CD4-positive, alpha-beta T cell treated with Interleukin-17A for 4 hours (primary cell): Measurements from ENCODE around the gene FLT1.

Source experiments
- DNase-seq: peaks from one replicate; pipeline ENCODE4 v3.0.0-alpha.2; 2020; ENCODE audit warnings: mixed read lengths

FLT1 gene

GRCh38 chr13:28375250-28375930 lies 119.5 kb downstream of the FLT1 start:
- DNase-seq: no peak

GRCh38 chr13:28373810-28374209 lies 121.1 kb downstream of the FLT1 start:
- DNase-seq: no peak

- no peak for DNase-seq
Observed at GRCh38 chr13:28370448-28370847, 124.5 kb downstream of the FLT1 start.

GRCh38 chr13:28358708-28359107 lies 136.2 kb downstream of the FLT1 start:
- DNase-seq: no peak

- no peak for DNase-seq
Observed at GRCh38 chr13:28357911-28358433, 137.0 kb downstream of the FLT1 start.

- DNase-seq: no peak
Observed at GRCh38 chr13:28357247-28357825, 137.6 kb downstream of the FLT1 start.

- DNase-seq: no peak
Observed at GRCh38 chr13:28356561-28357021, 138.3 kb downstream of the FLT1 start.

- DNase-seq: no peak
Observed at GRCh38 chr13:28355822-28356371, 139.0 kb downstream of the FLT1 start.

GRCh38 chr13:28355046-28355821 lies 139.7 kb downstream of the FLT1 start:
- no peak for DNase-seq

GRCh38 chr13:28353679-28354078 lies 141.2 kb downstream of the FLT1 start:
- no peak for DNase-seq

GRCh38 chr13:28349907-28350654 lies 144.8 kb downstream of the FLT1 start:
- DNase-seq: no peak

- no peak for DNase-seq
Observed at GRCh38 chr13:28349371-28349770, 145.6 kb downstream of the FLT1 start.

- DNase-seq: no peak
Observed at GRCh38 chr13:28347456-28348371, 147.2 kb downstream of the FLT1 start.

GRCh38 chr13:28346154-28346553 lies 148.8 kb downstream of the FLT1 start:
- no peak for DNase-seq

- DNase-seq: no peak
Observed at GRCh38 chr13:28344163-28344562, 150.8 kb downstream of the FLT1 start.

- no peak for DNase-seq
Observed at GRCh38 chr13:28342251-28342650, 152.7 kb downstream of the FLT1 start.

- no peak for DNase-seq
Observed at GRCh38 chr13:28340272-28340793, 154.6 kb downstream of the FLT1 start.

GRCh38 chr13:28339419-28339818 lies 155.5 kb downstream of the FLT1 start:
- DNase-seq: no peak

GRCh38 chr13:28338742-28339141 lies 156.2 kb downstream of the FLT1 start:
- DNase-seq: no peak

GRCh38 chr13:28338006-28338574 lies 156.8 kb downstream of the FLT1 start:
- DNase-seq: no peak
